HUES48 (cell line): ENCODE data around the gene PLEKHH3.
"Not testable (repeated sequence)": the region's sequence is repeated elsewhere in the genome, so short reads cannot be mapped to it uniquely, and the experiment has no call there.

ENCODE experiments used
- H3K27ac ChIP-seq: one replicate; pipeline ENCODE4 v1.7.0; 2013; ENCODE audit warnings: low read depth, low read length, inconsistent platforms
- H3K27me3 ChIP-seq: 2 replicates; pipeline ENCODE4 v1.6.1; 2013; ENCODE audit warnings: mild to moderate bottlenecking, low read length; ENCODE audit not compliant: control insufficient read depth, insufficient read depth
- H3K36me3 ChIP-seq: 2 replicates; pipeline ENCODE4 v1.6.1; 2013; ENCODE audit warnings: low read length; ENCODE audit not compliant: control insufficient read depth, insufficient read depth
- H3K4me1 ChIP-seq: 2 replicates; pipeline ENCODE4 v1.6.1; 2013; ENCODE audit warnings: mild to moderate bottlenecking, low read length; ENCODE audit not compliant: control insufficient read depth, insufficient read depth
- H3K4me3 ChIP-seq: 2 replicates; pipeline ENCODE4 v1.5.1; 2013; ENCODE audit warnings: mild to moderate bottlenecking, low read depth, low read length
- H3K9ac ChIP-seq: 2 replicates; pipeline ENCODE4 v1.6.1; 2013; ENCODE audit warnings: mild to moderate bottlenecking, low read depth, low read length, moderate library complexity
- H3K9me3 ChIP-seq: 2 replicates; pipeline ENCODE4 v1.6.1; 2013; ENCODE audit warnings: low read length; ENCODE audit not compliant: control insufficient read depth, insufficient read depth

PLEKHH3 gene

GRCh38 chr17:42623271-42623670 is 53.5 kb downstream of the PLEKHH3 start:
- peaks cover 4% of the 10 kb centered on the region; the same call in 1 of the 2 replicates for H3K4me1 ChIP-seq
- no peak overlapping the region for H3K4me3 ChIP-seq
- no peaks in the 10 kb centered on the region for H3K27me3 ChIP-seq
- no peak overlapping the region for H3K9ac ChIP-seq
- H3K27ac ChIP-seq = no peak overlapping the region
- no peaks in the 10 kb centered on the region for H3K36me3 ChIP-seq
- H3K9me3 ChIP-seq = no peaks in the 10 kb centered on the region

GRCh38 chr17:42621987-42622386 is 54.8 kb downstream of the PLEKHH3 start:
- H3K9me3 ChIP-seq, H3K4me3 ChIP-seq, H3K9ac ChIP-seq, H3K36me3 ChIP-seq, H3K27ac ChIP-seq, H3K27me3 ChIP-seq, H3K4me1 ChIP-seq: not testable (repeated sequence)

- Histone ChIP-seq H3K27me3 (no peaks in the 10 kb centered on the region), H3K4me3 (no peak overlapping the region), H3K36me3 (peaks cover 28% of the 10 kb centered on the region), H3K4me1 (peaks cover 4% of the 10 kb centered on the region; the same call in 1 of the 2 replicates), H3K9me3 (no peaks in the 10 kb centered on the region), H3K27ac (no peak overlapping the region), H3K9ac (no peak overlapping the region)
These were observed 58.2 kb downstream of the PLEKHH3 start for GRCh38 chr17:42618442-42619150.

- H3K27ac ChIP-seq = no peak overlapping the region
- no peak overlapping the region for H3K4me3 ChIP-seq
- H3K4me1 ChIP-seq = peaks cover 4% of the 10 kb centered on the region; the same call in 1 of the 2 replicates
- peaks cover 34% of the 10 kb centered on the region for H3K36me3 ChIP-seq
- H3K9ac ChIP-seq = no peak overlapping the region
- H3K9me3 ChIP-seq = no peaks in the 10 kb centered on the region
- H3K27me3 ChIP-seq = no peaks in the 10 kb centered on the region
These were observed 58.8 kb downstream of the PLEKHH3 start for GRCh38 chr17:42617956-42618431.
